Liver (tissue), 9 donors: ENCODE results near the gene FBXO39. TPM values are rescaled to one million over a fixed set of nuclear protein-coding genes. Genes with fewer than 3 reads are reported as not detected.
A peak's percentile ranks its signal among the peaks of the same experiment; 100 is the strongest.

Experiments used
- DNase-seq: peaks from one replicate; pipeline ENCODE4 v3.0.0-alpha.2; 2017; ENCODE audit warnings: low spot score
- H3K27ac ChIP-seq, 2 donors: one replicate each; pipeline ENCODE4 v1.7.0; 2013; ENCODE audit warnings: inconsistent platforms in 2 of 2, low read length in 2 of 2, control low read depth in 1 of 2, low read depth in 1 of 2, mild to moderate bottlenecking in 1 of 2
- H3K27me3 ChIP-seq, 4 donors: one replicate each; pipeline versions ENCODE4 v1.6.1 to v1.7.0; 2013; ENCODE audit warnings: low read length in 3 of 4, inconsistent platforms in 1 of 4, mild to moderate bottlenecking in 1 of 4, moderate library complexity in 1 of 4; ENCODE audit not compliant: control insufficient read depth in 4 of 4, insufficient read depth in 4 of 4
- H3K36me3 ChIP-seq, 4 donors: one replicate each; pipeline versions ENCODE4 v1.6.1 to v1.7.0; 2013; ENCODE audit warnings: low read length in 3 of 4, mild to moderate bottlenecking in 3 of 4, low read depth in 1 of 4, moderate library complexity in 1 of 4; ENCODE audit not compliant: control insufficient read depth in 4 of 4, insufficient read depth in 3 of 4
- H3K4me1 ChIP-seq, 4 donors: one replicate each; pipeline versions ENCODE4 v1.6.1 to v1.7.0; 2013; ENCODE audit warnings: low read length in 3 of 4, mild to moderate bottlenecking in 3 of 4, moderate library complexity in 1 of 4; ENCODE audit not compliant: control insufficient read depth in 4 of 4, insufficient read depth in 4 of 4
- H3K4me3 ChIP-seq, 3 donors: one replicate each; pipeline versions ENCODE4 v1.6.1 to v1.7.0; 2013; ENCODE audit warnings: low read length in 3 of 3, control low read depth in 1 of 3, low read depth in 1 of 3, mild to moderate bottlenecking in 1 of 3
- H3K9ac ChIP-seq, 2 donors: one replicate each; pipeline ENCODE4 v1.7.0; 2013; ENCODE audit warnings: low read length in 2 of 2, mild to moderate bottlenecking in 2 of 2, moderate library complexity in 2 of 2, control low read depth in 1 of 2, low read depth in 1 of 2
- H3K9me3 ChIP-seq, 4 donors: one replicate each; pipeline versions ENCODE4 v1.6.1 to v1.7.0; 2013; ENCODE audit warnings: low read length in 3 of 4; ENCODE audit not compliant: control insufficient read depth in 4 of 4
- ATF3 ChIP-seq: IDR thresholded peaks from 2 replicates; pipeline ENCODE4 v1.6.1; 2016; ENCODE audit warnings: antibody characterized with exemption
- CTCF ChIP-seq: fragments of 150-350 bp; IDR thresholded peaks from 2 replicates; pipeline ENCODE4 v1.5.1; 2017; ENCODE audit warnings: improper control_type of control experiment, low read depth, low read length; ENCODE audit not compliant: missing input control
- REST ChIP-seq: IDR thresholded peaks from 2 replicates; pipeline ENCODE4 v1.6.1; 2016; ENCODE audit warnings: antibody characterized with exemption, mild to moderate bottlenecking
- RXRA ChIP-seq, 2 donors: IDR thresholded peaks; 2 replicates each; pipeline ENCODE4 v1.6.1; 2017 to 2018; ENCODE audit warnings: antibody characterized with exemption in 2 of 2, mild to moderate bottlenecking in 1 of 2
- YY1 ChIP-seq: IDR thresholded peaks from 2 replicates; pipeline ENCODE4 v1.6.1; 2016; ENCODE audit warnings: antibody characterized with exemption, mild to moderate bottlenecking
- ZBTB33 ChIP-seq: IDR thresholded peaks from 2 replicates; pipeline ENCODE4 v1.6.1; 2016; ENCODE audit warnings: antibody characterized with exemption
- WGBS: extraction: QIAGEN DNeasy Blood & Tissue Kit; methylation state at CpG from one replicate; pipeline ENCODE4 v1.1.7; 2013; 5-methylcytosine and 5-hydroxymethylcytosine counted together
- polyA plus RNA-seq, 2 donors: library from polyadenylated mRNA; stranded (reverse) in 1 of 2; unstranded in 1 of 2; fragments of 200-250 nt in 1 of 2; fragments of >200 nt in 1 of 2; fragmentation: Nextera tagmentation in 1 of 2; extraction: Ambion mirVana in 1 of 2; gene quantifications; one replicate each; pipeline versions ENCODE4 v1.2.1 to v1.2.3, GENCODE V29; 2013 to 2015
- total RNA-seq, 2 donors: library from RNA; depleted of rRNA; stranded (reverse); fragments of >200 nt; gene quantifications; one replicate each; pipeline ENCODE4 v1.2.3, GENCODE V29; 2014
- donor health status: healthy.
- donor health status: healthy.
- donor health status: healthy.
- donor health status: healthy.
- donor health status: healthy.

FBXO39 gene
- total and polyA plus RNA-seq, 4 donors, result 0.05 to 0.67 (median 0.20) TPM

GRCh38 chr17:6797718-6798351, 21.8 kb downstream of the FBXO39 start (continued):
- peak; percentile 80 for TF ChIP-seq REST

GRCh38 chr17:6799738-6800137, 23.7 kb downstream of the FBXO39 start:
- WGBS, result 78% methylated on average over 6 of the region's 6 CpGs
- H3K9me3 ChIP-seq, result no peaks in the 10 kb centered on the region
- no peak overlapping the region for H3K27ac ChIP-seq
- no peak for TF ChIP-seq YY1
- TF ChIP-seq ATF3, result no peak
- no peak for TF ChIP-seq ZBTB33
- no peak overlapping the region for H3K9ac ChIP-seq
- no peaks in the 10 kb centered on the region for H3K27me3 ChIP-seq
- peaks cover 4 to 34% (median 27%) of the 10 kb centered on the region in 4 donors for H3K4me1 ChIP-seq
- H3K36me3 ChIP-seq, result no peaks in the 10 kb centered on the region
- H3K4me3 ChIP-seq, result no peak overlapping the region
- no peak for DNase-seq

- no peak for DNase-seq
- WGBS, result 94% methylated on average over 13 of the region's 13 CpGs
- no peak overlapping the region for H3K27ac ChIP-seq
- no peaks in the 10 kb centered on the region for H3K27me3 ChIP-seq
- no peak overlapping the region for H3K9ac ChIP-seq
- no peaks in the 10 kb centered on the region for H3K36me3 ChIP-seq
- H3K4me3 ChIP-seq, result no peak overlapping the region
- no peaks in the 10 kb centered on the region for H3K9me3 ChIP-seq
- no peak for TF ChIP-seq RXRA (IDR thresholded peaks at IDR 0.05)
- no peak for TF ChIP-seq ATF3
- TF ChIP-seq CTCF, result peak; percentile 19
- H3K4me1 ChIP-seq, result peaks cover 4 to 34% (median 27%) of the 10 kb centered on the region in 4 donors
Observed at GRCh38 chr17:6800422-6801027, 24.5 kb downstream of the FBXO39 start.
